IPS-18c (cell line): Measurements from ENCODE around the gene ASGR1.
"Not testable (repeated sequence)": the region's sequence is repeated elsewhere in the genome, so short reads cannot be mapped to it uniquely, and the experiment has no call there.

Source experiments
- H3K4me3 ChIP-seq: 2 replicates; pipeline ENCODE4 v1.7.0; 2013; ENCODE audit warnings: low read depth, mild to moderate bottlenecking, low read length, moderate library complexity; ENCODE audit not compliant: insufficient read depth
- H3K9me3 ChIP-seq: one replicate; pipeline ENCODE4 v1.6.1; 2013; ENCODE audit warnings: mild to moderate bottlenecking, low read length, moderate library complexity; ENCODE audit not compliant: control insufficient read depth, insufficient read depth

The ASGR1 gene

DNA sequence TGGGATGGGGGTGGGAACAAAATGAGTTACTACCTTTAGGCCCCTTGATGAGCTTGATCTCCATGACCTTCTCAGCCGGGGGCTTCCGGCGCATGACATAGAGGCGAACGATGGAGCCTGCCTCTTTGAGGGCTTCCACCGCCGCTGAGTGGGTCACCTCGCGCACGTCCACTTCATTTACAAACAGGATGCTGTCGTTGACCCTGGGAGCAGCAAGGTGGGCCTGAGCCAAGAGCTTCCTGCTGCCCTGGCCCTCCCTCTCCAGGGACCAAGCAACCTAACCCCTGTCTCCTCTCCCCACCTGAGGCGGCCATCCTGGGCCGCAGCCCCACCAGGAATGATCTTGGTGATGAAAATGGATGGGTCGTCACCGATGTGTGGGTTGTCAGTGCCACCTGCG lies 24.2 kb upstream of the ASGR1 start:
- H3K9me3 ChIP-seq: peaks cover 3% of the 10 kb centered on the region
- no peak overlapping the region; the same call in 1 of the 2 replicates for H3K4me3 ChIP-seq

DNA sequence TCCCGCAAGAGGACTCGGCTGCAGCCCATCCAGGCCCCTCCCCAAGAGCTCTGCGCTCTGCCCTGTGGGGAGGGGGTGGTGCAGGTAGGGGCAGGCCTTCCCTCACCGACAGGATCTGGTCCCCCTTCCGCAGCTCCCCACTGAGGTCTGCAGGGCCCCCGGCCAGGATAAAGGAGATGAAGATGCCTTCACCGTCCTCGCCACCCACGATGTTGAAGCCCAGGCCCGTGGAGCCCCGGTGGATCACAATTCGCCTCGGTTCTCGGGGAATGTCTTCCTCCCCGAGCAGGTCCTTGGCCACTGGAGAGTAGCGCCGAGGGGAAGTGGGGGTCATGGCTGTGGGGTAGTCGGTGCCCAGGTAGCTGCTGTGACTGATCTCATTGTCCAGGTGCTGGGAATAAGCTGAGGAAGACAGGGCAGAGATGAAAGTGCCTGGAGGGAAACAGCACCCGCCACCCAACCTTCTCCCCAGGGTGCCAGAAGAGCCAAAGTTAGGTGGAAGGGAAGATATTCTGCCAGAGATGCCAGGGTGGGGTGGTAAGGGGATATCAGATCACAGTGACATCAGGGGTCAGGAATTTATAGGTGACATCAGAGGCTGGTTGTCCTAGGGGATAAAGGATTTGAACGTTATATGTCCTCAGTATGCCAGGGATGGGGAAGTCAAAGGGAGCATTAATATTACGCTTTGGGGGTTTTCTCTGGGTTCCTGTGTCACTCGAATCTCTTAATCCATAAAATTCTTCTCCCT lies 17.7 kb upstream of the ASGR1 start:
- no peak overlapping the region for H3K4me3 ChIP-seq

DNA sequence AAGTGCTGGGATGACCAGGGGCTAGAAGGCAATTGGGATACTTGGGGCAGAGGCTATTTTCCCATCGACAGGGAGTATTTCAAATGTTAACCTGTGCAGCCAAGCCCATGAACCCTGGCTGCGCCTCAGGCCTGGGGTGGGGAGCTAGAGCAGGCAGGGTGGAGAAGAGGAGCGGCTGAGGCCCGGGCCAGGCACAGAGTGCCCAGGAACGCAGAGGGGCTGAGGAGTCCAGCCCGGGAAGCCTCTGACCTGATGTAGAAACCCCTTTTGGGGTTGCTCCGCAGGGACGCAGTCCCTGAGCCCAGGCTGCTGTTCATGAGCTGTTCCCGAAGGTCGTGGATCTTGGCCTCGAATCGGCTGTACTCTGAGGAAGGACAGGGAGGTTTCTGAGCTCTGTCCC lies 16.8 kb upstream of the ASGR1 start:
- H3K9me3 ChIP-seq: no peaks in the 10 kb centered on the region

More for the DNA sequence above, 17.7 kb upstream of the ASGR1 start:
- no peaks in the 10 kb centered on the region for H3K9me3 ChIP-seq

DNA sequence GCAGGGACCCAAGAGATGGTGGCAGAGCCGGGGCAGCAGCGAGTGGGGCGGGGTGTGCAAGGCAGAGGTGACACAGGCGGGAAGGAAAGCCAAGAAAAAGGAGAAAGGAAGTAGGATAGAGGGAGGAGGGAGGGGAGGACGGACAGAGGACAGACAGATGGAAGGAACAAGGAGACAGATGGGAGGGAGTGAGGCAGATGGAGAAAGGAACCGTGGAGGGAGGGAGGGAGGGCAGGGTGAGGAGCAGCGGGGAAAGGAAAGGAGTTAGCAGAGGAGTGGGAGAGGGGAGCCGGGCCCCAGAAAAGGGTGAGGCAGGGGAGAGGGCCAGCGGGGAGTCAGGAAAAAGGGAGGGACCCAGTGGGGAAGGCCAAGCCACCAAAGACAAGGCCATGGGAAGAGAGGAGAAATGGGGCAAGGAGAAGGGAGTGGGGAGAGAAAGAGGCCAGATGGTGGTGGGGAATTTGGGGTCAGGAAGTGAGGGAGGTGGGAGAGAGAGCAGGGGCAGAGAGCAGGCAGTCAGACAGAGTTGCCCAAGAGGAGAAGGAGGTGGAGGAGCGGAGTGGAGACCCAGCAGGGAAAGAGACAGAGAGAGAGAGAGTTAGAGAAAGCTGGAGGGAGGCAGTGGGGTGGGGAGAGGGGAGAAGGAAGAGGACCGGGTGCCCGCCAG lies 13.2 kb upstream of the ASGR1 start:
- Histone ChIP-seq H3K4me3 (no peak overlapping the region), H3K9me3 (no peaks in the 10 kb centered on the region)

More for the DNA sequence above, 16.8 kb upstream of the ASGR1 start:
- H3K4me3 ChIP-seq: no peak overlapping the region

DNA sequence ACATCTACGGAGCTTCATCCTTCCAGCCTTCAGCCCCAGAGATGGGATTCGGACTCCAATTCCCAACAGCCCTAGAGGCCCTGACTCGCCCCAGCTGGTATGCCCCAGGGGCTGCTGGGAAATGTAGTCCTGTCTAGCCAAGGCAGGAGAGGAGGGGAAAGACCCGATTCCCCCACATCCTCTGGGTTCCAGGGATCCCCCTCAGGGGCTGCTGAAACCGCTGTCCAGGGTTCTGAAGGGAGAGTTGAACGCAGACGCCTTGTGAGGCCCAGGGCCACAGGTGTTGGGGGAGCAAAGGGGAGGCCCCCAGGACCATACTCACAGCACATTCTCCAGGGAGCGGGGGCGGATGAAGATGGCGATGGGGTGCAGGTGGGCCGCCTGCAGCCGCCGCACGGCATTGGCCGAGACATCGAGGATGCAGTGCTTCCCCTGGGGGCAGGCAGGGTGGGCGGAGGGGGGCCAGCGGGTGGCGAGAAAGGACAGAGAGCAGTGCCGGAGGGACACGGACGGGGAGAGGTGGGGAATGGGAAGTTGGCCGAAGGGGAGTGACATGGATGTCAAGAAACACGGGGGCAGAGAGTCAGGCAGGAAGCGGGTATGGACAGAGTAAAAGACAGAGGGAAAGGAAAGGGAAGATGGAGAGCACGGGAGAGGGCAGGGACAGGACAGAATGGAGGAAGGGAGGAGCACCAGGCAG lies 12.6 kb upstream of the ASGR1 start:
- Histone ChIP-seq H3K9me3 (no peaks in the 10 kb centered on the region), H3K4me3 (no peak overlapping the region)

DNA sequence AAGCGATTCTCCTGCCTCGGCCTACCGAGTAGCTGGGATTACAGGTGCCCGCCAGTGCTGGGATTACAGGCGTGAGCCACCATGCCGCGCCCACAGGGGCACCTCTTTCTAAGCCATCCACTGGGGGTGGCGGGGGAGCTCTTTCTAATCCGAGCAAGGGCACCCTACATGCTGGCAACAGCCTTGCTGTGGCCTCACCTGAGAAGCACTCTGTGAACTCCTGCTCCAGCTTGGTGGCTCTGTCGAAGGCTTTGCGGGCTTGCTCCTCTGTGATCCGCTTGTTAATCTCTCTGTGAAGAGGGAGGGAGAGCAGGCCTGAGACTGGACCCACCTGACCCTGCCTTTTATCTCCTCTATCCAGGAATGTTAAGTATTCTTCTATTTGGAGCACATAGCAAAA lies 11.9 kb upstream of the ASGR1 start:
- Histone ChIP-seq H3K4me3 (no peak overlapping the region), H3K9me3 (no peaks in the 10 kb centered on the region)

DNA sequence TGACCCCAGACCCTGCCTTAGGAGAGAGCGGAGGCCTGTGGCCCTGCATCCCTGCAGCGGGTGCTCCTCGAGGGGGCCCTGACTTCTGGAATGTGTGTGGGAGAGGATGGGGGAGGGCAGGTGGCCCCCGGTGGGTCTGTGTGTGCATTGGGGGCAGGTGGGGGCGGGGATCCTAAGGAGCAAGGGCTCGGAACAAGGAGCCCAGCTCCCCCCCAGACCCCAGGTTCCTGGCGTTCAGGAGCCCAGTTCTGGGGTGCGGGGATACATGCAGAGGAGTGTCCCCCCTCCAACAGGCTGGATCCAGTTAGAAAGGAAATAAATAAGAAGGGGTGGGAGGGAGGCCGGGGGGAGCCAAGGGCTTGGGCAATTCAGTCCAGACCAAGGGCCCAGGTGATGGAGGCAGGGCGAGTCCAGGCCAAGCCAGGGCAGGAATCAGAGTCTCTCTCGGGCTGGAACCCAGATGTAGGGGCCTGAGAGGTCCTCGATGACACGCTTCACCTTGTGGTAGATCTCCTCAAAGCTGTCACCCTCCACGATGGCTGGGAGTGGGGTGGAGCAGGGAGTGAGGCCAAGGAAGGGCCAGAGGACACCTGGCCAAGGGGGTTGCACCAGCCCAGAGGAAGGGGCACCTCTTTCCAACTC lies 11.2 kb upstream of the ASGR1 start:
- Histone ChIP-seq H3K4me3 (no peak overlapping the region), H3K9me3 (no peaks in the 10 kb centered on the region)

DNA sequence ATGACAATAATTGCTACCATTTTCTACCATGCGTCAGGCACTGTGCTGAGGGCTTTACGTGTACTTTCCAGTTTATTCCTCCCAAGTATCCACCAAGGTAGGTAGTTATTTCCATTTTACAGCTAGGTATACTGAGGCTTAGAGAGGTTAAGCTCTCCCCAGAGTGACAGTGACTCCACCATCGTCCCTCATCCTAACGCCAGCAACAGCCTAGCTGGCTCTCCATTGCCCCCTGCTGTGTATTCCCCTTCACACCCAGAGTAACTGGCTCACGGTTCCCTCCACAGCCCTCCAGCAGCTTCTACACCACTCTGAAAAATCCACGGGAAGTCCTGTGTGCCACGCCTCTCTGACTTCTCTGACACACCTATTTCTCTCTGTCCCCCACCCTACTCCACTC lies 7.1 kb upstream of the ASGR1 start:
- no peak overlapping the region for H3K4me3 ChIP-seq

DNA sequence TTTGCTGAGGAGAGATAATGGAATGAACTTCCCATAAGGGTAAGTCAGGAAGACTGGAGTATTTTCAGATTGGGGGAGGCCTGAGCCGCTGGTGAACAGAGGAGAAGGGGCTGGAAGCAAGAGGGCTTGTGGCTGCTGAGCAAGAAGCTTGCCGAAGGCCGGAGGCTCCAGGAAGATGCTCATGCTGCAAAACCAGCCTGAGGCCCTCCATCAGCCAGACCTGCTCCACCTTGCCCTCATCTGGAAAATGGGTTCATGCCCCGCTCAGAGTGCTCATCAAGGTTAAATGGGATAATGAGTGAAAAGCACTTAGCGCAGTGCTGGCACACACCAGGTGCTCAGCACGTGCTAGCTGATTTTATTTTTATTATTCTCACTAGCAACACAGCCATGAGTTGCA lies 5.5 kb upstream of the ASGR1 start:
- no peaks in the 10 kb centered on the region for H3K9me3 ChIP-seq
- H3K4me3 ChIP-seq: no peak overlapping the region

More for the DNA sequence above, 7.1 kb upstream of the ASGR1 start:
- no peaks in the 10 kb centered on the region for H3K9me3 ChIP-seq

DNA sequence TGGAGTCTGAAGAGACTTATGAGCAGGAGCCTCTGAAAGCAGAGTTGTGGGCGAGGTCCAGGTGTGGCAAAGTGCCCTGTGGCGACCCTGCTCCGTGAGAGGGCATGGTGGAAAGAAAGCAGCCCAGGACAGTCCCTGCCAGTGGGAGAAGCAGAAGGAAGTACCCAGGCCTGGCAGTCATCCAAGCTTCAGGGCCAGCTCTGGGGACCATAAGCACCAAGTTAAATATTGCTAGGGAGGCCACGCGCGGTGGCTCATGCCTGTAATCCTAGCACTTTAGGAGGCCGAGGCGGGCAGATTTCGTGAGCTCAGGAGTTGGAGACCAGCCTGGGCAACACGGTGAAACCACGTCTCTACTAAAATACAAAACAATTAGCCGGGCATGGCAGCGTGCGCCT lies 4.9 kb upstream of the ASGR1 start:
- Histone ChIP-seq H3K9me3 (no peaks in the 10 kb centered on the region), H3K4me3 (no peak overlapping the region)

DNA sequence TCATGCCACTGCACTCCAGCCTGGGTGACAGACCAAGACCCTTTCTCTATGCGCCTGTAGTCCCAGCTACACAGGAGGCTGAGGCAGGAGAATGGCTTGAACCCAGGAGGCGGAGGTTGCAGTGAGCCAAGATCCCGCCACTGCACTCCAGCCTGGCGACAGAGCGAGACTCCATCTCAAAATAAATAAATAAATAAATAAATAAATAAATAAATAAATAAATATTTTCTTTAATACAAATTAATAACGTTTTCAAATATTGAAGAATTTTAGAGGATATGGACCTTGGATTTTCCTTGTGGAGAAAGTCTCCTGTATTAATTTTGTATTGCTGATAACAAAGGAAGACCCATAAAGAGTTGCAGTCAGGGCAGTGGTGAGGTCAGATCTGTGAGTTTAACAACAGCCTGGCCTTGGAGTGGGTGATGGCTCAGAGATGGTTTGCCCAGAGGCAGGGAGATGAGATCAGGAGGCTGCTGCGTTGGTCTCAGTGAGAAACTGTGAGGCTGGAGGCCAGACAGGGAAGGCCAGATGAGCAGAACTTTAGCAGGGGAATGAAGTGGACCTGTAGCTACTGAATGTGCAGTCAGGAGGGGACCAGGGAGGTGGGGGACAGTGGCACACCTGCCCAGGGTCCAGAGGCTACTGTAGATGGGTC lies 4.4 kb upstream of the ASGR1 start:
- H3K9me3 ChIP-seq: no peaks in the 10 kb centered on the region
- no peak overlapping the region for H3K4me3 ChIP-seq

DNA sequence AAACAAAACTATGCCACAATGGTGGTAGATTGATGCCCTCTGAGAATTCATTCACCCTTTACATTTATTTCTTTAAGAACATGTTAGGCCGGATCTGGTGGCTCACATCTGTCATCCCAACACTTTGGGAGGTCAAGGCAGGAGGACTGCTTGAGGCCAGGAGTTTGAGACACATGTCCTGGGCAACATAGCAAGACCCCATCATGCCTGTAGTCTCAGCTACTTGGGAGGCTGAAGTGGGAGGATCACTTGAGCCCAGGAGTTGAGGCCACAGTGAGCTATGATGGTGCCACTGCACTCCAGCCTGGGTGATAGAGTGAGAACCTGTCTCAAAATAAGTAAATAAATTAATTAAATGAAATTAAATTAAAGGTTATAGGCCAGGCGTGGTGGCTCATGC lies 2.9 kb upstream of the ASGR1 start:
- not testable (repeated sequence) for H3K4me3 ChIP-seq, H3K9me3 ChIP-seq

DNA sequence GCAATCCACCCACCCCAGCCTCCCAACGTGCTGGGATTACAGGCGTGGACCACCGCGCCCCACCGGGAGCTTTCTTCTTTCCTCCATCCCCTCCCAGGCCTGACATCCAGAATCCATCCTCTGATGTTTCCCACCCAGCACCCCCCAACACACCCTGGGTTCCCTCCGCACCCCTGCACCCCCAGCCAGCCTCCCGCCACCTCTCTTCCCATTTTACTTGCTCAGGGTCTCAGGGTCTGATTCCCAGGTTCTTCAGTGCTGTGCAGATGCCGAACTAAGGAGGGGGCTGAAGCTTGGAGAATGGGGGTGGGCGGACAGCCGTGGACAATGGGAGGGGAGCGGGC lies 225 bp downstream of the ASGR1 start:
- Histone ChIP-seq H3K9me3 (peaks cover 2% of the 10 kb centered on the region), H3K4me3 (no peak overlapping the region)

DNA sequence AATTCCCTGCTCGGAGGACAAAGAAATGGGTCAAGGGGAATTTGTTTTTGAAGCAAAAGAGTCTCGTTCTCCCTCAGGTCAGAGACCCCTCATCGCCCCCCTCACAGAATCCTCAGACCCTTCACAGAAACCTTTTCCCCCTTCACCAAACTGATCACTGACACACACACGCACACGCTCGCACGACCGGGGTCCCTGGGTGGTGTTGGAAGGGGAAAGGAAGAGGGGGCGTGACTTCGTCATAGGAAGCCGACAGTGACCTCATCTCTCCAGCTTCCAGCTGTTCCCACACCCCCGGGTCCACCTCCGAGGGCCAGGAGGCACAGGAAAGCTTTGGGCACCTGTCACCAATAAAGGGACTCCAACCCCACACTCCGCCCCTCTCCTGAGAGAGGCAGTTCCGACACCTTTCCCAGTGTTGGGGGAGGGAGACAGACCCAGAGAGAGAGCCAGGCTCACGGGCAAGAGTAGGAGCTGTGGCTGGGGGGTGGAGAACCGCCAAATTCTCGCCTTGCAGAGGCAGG lies 1.2 kb downstream of the ASGR1 start:
- Histone ChIP-seq H3K4me3 (peak overlapping the region; percentile 71), H3K9me3 (peaks cover 2% of the 10 kb centered on the region)

DNA sequence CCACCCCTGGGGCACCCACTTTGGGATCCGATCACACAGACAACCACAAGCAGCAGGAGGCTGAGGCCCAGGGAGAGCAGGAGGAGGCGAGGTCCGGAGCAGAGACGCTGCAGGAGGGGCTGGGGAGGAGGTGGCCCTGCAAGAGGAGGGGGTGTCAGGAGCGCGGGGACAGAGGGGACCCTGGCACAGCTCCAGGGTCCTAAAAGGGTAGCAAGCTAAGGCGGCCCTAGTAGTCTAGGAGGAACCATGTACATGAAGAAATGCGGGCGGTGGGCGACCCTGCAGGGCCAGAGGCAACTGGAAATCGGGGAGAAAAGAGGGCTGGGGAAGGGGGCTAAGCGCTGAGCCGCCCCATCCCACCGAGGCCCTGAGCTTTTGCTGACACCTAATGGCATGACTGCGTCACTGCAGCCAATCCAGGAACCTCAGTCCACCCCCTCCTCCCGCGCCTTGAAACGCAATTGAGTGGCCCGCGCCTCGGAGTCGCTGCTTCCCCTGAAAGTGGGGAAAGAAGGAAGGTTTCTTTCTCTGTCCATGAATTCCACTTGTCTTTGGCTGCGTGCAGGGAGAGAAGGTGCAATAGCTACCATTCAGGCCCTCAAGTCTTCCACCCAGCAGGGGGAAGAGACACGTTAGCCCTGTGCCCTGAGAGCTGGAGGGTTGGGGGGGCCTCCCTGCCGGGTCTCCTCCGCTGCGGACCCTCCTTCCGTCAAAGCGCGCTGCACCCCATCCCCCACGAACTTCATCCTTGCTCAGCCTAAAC lies 1.8 kb downstream of the ASGR1 start:
- H3K4me3 ChIP-seq: peak overlapping the region; percentile 71
- H3K9me3 ChIP-seq: peaks cover 2% of the 10 kb centered on the region

DNA sequence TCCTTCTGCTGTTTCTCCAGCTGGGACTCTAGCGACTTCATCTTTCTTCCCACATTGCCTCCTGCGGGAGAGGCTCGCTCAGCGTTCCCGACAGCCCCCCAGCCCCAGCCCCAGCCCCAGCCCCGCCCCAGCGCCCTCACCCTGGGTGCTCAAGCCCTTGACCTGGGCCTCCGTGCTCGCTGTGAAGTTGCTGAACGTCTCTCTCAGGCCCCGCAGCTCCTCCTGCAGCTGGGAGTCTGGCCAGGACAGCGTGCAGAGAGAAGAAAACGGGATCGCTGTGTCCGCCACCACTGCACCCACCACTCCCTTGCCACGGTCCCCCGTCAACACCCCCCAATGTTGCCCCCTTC lies 2.4 kb downstream of the ASGR1 start:
- Histone ChIP-seq H3K9me3 (peaks cover 2% of the 10 kb centered on the region), H3K4me3 (peak overlapping the region; percentile 71)
